D341Med (cell line): ENCODE measurements around the gene UAP1.

Experiments
- DNase-seq: peaks from one replicate; pipeline ENCODE4 v3.0.0; 2012; ENCODE audit warnings: low spot score

UAP1 gene

DNA sequence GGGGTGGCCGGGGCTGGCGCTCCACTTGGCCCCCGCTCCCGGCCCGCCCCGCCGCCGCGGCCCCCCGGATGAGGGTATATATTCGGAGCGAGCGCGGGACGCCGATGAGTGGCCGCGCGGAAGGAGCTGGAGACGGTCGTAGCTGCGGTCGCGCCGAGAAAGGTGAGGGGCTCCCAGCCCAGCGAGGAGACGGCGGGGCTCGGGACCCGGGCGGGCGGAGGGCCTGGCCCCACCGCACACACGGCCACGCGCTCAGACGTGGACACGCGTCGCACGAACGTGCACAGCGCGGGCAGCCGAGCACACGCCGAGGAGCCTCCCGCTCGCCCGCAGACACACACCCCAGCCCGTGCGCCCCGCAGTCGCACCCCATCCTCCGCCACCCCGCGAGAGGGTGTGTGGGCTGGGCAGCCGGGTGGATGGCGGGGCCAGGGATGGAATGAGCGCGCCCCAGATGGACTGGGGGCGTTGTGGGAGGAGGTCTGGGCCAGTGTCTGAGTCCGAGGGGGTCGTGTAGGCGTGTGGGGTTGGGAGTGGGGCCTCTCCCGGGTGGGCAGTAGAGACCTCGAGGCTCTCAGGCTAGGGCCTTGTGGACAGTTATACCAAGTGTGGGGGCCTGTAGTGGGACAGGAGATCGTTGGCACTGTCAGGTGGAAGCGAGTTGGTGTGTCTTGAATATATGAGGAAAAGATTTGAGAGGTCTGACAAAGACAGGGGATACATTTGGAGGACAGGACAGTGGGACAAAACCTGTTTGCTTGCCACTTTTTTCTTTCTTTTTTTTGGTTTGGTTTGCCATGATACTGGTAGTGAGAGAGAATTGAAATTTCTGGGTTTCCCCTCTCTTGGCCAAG lies at the start of gene UAP1:
Gene UAP1, plus strand, starts transcription at position 107 of the 854 bp plus-strand sequence. CDS start 4,347 bp downstream, outside the sequence.
- DNase-seq, result no peak

GRCh38 chr1:162527314-162527713 lies 34.2 kb upstream of the UAP1 start:
- DNase-seq, result no peak

- DNase-seq, result no peak
Observed at GRCh38 chr1:162530307-162530987, 31.1 kb upstream of the UAP1 start.

- no peak for DNase-seq
Observed at GRCh38 chr1:162530988-162531319, 30.6 kb upstream of the UAP1 start.

DNA sequence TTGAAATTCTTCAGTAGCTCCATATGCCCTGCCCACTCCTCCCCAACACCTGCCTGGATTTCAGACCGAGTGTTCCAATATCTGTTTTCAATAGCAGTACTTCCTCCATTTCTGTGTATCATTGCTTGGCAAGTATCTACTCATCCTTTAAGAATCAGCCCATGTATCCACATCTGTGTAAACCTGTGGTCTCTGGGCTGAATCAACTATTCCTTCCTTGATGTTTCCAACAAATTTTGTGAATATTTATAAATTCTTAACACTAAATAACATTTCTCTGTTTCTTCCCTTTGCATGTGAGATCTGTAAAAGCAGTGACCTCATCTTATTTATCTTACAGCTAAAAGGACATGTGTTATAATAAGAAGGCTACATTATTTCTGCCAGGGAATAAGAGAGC lies 26.0 kb upstream of the UAP1 start:
- DNase-seq, result no peak

GRCh38 chr1:162536511-162536910 lies 25.0 kb upstream of the UAP1 start:
- DNase-seq, result no peak

- DNase-seq, result no peak
Observed at GRCh38 chr1:162537216-162537615, 24.3 kb upstream of the UAP1 start.

DNA sequence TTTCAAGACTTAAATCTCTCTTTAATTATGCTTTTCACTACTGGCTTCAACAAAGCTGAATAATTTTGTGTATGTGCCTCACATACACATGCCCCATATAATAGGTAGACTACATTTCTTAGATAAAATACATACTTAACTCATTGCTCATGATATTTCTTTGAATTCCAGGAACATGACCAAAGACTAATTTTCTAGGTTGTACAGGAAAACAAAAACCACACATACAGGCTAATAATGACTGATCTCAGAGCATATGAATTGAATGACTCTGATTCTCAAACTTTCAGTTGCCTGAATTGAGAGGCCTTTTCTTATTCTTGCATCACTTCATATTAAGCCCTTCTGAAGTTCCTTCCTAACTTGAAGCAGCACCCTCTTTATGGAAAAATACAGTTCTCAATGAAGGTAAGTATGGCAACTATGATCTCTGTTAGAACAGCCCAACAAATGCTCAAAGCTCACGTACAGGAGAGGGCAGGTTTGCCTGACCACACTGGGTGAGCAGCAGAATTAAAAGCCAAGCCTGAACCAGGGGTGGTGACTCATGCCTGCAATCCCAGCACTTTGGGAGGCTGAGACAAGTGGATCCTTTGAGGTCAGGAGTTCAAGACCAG lies 22.6 kb upstream of the UAP1 start:
- no peak for DNase-seq

GRCh38 chr1:162541619-162542141 lies 19.8 kb upstream of the UAP1 start:
- no peak for DNase-seq

DNA sequence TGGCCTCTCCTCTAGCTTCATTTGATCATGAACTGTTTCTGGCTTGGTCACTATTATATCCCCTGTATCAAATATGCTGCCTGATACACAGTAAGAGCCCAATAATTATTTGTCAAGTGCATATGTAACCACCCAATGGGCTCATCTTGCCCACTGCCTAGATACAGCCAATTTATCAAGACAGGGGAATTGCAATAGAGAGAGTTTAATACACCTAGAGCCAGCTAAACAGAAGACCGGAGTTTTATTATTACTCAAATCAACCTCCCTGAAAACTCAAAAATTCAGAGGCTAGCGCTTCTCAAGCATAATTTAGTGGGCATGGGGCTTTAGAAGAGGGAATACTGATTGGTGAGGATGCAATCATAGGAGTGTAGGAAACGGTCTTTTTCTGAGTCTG lies 18.3 kb upstream of the UAP1 start:
- DNase-seq, result no peak

DNA sequence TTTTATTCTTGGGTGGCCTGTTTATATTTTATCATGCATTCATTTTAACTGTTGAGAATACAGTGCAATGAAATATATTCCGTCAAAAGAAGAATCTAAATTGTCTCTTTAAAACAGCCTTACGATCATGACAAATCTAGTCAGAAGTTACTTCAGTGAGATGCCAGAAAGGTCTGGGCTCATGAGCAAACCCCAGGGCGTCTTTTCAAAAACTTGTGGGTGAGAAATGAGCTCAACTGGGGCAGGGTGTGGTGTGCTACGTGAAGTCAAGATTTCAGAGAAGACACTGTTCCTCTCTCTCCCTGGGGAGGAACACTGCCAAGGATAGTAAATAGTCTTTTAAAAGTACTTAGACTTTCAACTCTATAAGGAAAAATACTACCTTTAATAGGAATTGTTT lies 13.4 kb upstream of the UAP1 start:
- DNase-seq, result no peak

- no peak for DNase-seq
Observed at GRCh38 chr1:162549001-162549400, 12.5 kb upstream of the UAP1 start.

DNA sequence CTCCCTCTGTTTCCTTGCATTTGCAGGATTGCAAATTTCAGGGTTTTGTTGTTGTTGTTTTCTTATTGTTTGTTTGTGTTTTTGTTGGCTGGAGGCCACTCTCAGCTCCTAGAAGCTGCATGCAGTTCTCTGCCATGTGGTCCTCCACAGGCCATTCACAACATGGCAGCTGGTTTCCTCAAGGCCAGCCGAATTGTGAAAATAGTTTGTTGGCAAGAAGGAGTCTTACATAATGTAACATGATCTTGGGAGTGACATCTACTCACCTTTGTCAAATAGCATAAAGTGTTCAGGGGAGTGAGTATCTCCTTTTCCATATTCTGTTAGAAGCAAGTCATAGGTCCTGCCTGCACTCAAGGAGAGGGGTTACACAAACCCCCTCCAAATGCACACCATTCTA lies 10.6 kb upstream of the UAP1 start:
- no peak for DNase-seq

- no peak for DNase-seq
Observed at GRCh38 chr1:162551969-162552683, 9.4 kb upstream of the UAP1 start.

DNA sequence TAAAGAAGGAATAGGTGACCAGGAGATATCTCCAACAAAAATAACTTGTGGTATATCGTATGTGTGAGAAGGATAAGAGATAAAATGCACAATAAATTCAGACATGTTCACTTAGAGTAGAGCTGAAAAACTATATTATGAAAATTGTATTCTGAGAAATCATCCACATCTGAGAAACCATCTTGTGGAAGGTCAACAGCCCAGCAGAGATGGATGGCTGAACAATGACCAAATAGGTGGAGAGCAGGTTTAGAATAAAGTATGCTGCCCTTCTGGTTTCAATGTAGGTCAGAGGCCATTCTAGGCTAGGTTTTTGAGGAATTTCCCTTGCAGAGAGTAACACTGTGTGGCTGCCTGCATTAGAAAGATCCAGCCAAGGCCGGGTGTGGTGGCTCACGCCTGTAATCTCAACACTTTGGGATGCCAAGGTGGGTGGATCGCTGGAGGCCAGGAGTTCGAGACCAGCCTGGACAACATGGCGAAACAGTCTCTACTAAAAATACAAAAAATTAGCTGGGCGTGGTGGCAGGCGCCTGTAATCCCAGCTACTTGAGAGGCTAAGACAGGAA lies 8.8 kb upstream of the UAP1 start:
- no peak for DNase-seq

DNA sequence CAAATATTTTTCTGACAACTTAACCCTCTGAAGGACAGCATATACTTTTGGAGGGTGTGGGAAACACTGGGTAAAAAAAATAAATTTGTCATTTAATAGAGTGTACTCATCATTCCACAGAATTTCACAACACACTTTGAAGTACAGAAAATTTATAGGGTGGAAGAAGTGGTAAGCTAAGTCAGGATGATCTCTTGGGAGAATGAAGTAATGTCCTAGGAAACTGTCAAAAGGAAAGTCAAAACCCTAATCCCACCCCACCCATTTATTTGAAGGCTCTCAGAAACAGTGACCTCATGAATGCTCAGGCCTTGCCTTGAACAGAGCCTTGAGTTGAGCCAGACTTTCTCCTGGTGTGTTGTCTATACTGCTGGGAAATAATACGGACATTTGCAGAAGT lies 7.3 kb upstream of the UAP1 start:
- DNase-seq, result no peak

DNA sequence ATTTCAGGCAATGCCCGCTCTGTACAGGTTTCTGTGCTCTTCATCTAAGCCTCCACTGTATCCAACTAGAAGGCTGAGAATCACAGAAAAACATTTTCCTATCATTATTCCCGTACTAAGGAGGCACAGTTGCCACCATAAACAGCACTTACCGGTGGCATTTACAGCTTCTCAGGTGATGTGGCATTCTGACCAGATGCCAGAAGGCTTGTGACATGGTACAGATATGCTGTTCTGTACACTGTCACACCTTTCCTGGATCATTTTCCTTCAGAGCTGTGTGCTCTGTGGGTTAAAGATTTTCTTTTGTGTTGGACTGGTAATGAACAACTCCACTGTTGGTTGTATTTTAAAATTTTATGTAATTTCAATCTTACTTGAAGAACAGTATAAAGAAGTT lies 4.0 kb upstream of the UAP1 start:
- no peak for DNase-seq

- DNase-seq, result no peak
Observed at GRCh38 chr1:162560303-162561036, 1.1 kb upstream of the UAP1 start.

DNA sequence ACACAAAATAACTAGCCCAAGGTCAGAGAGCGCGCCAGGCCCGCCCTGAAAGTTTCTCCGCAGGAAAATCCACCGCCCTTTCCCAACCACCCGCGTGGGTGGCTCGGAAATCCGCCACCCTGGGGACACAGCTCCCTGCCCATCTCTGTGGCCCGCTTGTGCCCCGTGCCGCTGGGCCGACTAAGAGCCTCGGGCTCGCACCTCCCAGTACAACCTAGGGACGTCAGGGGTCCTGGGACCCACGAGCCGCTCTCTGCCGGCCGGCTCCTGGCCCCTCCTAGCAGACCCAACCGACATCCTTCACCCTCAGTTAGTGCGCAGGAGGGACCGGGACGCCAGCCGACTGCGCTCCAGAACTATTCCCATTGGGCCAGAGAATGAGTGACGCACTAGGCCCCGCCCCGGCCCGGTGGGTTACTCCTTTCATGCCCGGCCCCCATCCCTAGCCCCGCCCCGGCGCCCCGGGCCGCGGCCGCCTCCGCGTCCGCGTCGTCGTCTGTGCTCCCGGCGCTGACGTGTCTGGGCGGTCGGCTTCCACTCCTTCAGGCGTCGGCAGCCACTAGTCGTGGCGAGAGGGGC lies 396 bp upstream of the UAP1 start:
- DNase-seq, result peak; percentile 99

DNA sequence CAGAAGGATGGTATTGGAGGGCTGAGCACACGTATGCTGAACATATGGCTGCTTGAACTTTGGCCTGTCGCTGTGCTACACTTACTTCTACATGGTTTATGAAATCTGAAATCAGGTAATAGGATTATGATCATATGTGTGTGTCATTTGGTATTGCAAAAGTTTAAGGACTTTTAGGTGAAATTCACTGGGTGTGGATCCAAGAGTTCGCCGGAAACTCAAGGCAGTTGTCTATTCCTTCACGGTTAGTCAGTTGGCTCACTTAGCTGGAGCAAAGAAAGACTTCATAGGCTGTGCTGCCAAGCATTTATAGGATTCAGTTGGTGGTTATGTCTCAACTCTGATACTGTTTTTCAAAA lies 927 bp downstream of the UAP1 start:
- DNase-seq, result no peak

GRCh38 chr1:162564762-162565218 lies 3.3 kb downstream of the UAP1 start:
- no peak for DNase-seq
